NCI-H1930 (cell line): Measurements from ENCODE around the gene SGMS1.
"Not testable (repeated sequence)": the region's sequence is repeated elsewhere in the genome, so short reads cannot be mapped to it uniquely, and the experiment has no call there.

ENCODE experiments used
- DNase-seq, 2 experiments: peaks; one replicate each; lab custom pipeline; 2025; lab: John Stamatoyannopoulos, UW

SGMS1 gene

DNA sequence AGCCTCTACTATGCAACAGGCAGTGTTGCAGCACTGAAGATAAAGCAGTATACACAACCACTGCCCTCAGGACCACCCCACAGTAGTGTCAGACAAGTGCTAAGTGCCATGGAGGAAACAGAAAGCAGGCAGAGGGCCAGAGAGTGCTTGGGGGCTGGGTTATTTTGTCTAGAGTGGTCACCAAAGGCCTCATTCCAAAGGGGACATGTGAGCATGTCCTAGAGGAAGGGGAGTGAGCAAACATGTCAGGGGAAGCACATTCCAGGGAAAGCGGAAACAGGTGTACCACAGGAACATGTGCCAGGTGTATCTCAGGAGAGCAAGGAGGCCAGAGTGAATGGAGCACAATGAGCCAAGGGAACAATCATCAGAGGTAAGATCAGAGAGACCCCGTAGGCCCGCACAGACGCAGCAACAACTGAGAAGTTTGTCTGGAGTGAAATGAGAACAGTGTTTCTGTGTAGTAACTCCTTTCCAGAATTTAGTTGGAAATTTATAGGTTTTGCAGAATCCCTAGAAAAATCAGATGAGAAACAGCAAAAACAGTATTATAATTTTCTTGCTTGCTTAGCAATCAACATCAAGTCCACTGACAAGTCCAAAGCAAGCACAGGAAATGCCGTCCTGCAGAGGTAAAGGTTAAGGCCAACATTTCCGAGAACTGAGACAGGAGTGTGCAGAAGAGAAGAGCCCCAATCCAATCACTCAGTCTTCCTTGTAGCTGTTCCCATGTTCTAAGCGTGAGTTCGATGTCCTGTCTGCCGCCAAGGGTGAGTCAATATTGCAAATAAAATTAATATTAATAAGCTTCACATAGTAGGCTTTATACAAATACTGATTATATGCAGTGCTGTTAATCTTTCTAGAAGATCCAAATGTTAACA lies 67.3 kb downstream of the SGMS1 start:
- no peak for DNase-seq

DNA sequence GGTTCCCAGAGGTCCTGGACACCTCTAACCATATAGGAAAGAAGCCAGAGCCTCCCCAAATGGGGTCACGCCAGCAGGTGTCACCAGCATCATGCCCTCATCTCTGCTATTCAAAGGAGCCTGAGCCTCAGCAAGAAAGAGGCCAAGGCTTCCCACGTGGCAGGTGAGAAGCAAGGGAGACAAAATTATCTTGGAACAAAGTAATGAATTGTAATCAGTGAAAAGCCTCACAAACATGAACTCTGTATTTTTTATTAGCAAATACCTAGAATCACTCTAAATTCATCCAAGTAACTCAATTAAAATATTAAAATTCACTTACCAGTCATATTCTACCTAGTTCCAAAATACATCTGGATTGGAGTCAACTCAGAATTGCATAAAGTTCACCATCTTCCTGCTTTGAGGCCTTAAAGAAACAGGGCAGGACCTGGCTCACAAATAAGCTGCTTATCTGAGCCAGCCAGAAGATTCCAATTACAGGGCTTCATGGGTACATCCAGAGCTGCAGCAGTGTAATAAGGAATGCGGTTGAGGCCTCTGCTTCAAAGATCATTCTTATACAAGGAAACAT lies 68.7 kb downstream of the SGMS1 start:
- no peak for DNase-seq

DNA sequence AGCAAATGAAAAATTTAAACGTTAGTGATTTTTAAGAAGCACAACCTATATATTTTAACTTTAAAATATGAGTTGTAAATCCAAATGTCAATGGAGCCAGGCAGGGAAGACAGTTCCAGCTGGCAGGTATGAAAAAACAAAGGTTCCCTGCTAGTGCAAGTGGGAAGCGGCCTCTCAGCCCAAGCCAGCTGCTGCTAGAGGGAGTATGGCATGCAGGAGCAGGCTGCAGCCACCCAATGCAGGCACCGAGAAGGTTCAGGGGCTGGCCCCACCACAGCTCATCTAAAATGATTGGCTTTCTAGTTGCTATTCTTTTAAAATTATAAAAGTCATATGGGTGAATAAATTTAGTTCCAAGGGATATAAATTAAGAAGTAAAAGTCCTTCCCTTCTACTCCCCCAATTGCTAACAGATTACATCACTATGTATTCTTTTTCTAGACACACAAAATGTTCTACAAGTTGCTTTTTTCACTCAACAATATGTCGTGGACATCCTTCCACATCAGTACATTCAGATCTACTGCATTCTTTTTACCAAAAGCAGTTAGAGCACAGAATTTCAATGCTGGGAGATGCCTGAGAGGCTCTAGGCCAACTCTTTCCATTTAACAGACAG lies 69.3 kb downstream of the SGMS1 start:
- no peak for DNase-seq

DNA sequence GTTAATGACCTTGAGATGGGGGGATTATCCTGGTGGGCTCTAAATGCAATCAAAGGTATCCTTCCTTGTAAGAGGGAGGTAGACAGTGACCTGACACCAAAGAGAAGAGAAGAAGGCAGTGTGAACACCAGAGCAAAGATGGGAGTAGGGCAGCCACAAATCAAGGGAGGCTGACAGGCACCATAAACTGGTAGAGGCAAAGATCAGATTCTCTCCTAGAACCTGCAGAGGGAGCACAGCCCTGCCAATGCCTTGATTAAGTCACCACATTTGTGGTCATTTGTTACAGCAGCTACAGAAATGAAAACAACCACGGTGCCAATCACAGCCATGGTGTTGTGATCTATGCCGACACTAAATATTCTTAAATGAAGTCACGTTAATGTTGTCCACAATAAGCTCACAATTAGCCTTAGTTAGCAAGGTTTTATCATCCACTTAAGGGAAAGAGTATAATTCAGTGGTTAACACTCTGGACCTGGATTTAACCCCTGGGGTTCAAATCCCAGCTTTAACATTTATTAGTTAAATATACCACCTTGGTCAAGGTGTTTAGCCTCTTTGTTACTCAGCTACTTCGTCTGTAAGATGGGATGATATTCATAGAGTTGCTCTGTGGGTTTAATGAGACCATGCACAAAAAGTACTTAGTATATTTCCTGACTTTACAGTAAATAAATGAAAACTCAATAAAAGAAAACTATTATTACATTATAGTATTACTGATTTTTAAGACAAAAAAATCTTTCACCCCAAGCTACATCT lies 70.8 kb downstream of the SGMS1 start:
- DNase-seq, result no peak

DNA sequence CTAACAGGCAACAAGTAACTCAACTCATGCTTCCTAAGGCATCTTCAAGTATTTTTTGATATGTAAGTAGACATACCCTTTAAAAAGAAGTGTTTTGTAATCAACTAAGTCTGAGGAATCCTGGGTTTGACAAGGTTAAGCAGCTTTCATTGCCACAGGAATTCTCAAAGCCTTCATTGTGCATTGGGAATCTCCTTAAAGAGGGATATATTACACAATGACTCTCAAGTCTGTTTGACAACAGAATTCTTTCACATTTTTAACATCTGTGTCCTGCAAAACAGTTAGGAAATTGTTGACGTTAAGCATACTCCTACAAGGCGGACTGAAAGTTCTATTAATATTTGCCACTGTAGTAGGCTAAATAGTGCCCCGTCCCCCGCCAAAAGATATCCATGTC lies 71.4 kb downstream of the SGMS1 start:
- DNase-seq, result no peak

DNA sequence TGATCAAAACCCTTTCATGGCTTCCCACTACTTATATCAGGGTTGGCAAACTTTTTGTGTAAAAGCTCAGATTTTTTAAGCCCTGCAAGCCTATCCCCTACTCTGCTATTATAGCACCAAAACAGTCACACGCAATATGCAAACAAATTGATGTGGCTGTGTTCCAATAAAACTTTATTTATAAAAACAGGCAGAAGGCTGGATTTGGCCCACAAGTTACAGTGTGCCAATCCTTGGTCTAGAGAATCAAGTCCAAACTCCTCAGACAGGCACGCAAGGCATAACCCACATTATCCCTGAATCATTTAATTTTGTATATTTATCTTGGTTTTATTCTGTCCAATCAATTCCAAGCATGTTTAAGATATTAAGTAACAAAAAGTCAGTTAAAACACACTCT lies 71.9 kb downstream of the SGMS1 start:
- no peak for DNase-seq

DNA sequence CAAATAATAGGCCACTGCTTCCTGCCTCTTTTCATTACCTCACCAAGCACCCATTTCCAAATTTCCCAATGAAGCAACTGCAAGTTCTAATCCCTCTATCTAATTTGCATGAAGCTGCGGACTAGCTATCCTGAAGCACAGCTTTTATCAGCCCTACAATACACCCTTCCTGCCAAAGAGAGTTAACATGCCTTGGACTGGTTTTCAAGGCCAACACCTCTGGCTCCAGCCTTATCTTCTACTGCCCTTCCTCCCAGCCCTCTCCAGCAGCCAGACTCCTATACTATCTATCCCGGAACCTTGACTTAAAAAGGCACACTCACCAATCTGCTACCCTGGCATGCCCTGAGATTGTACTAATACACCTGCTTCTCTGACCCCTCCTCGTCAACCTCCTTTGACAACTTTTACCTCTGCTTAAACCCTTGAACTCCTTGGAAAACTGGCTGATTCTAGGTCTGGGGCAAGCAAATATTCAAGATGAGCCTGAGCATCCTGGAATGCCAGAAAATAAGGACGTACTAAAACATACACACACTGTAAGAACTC lies 73.4 kb downstream of the SGMS1 start:
- DNase-seq, result no peak

DNA sequence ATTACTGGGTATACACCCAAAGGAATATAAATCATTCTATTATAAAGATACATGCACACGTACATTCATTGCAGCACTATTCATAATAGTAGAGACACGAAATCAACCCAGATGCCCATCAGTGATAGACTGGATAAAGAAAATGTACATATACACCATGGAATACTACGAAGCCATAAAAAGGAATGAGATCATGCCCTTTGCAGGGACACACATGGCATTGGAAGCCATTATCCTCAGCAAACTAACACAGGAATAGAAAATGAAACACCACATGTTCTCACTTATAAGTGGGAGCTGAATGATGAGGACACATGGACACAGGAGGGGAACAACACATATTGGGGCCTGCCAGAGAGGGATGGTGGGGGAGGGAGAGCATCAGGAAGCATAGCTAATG lies 74.6 kb downstream of the SGMS1 start:
- DNase-seq, result not testable (repeated sequence)

DNA sequence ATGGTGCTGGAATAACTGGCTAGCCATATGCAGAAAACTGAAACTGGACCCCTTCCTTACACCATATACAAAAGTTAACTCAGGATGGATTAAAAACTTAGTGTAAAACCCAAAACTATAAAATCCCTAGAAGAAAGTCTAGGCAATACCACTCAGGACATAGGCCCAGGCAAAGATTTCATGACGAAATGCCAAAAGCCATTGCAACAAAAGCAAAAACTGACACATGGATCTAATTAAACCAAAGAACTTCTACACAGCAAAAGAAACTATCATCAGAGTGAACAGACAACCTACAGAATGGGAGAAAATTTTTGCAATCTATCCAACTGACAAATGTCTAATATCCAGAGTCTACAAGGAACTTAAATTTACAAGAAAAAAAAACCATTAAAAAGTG lies 75.3 kb downstream of the SGMS1 start:
- not testable (repeated sequence) for DNase-seq

DNA sequence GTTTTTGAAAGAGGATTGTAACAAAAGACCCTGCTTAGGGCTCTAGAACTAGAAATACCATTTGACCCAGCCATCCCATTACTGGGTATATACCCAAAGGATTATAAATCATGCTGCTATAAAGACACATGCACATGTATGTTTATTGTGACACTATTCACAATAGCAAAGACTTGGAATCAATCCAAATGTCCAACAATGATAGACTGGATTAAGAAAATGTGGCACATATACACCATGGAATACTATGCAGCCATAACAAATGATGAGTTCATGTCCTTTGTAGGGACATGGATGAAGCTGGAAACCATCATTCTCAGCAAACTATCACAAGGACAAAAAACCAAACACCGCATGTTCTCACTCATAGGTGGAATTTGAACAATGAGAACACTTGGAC lies 77.5 kb downstream of the SGMS1 start:
- DNase-seq, result not testable (repeated sequence)

DNA sequence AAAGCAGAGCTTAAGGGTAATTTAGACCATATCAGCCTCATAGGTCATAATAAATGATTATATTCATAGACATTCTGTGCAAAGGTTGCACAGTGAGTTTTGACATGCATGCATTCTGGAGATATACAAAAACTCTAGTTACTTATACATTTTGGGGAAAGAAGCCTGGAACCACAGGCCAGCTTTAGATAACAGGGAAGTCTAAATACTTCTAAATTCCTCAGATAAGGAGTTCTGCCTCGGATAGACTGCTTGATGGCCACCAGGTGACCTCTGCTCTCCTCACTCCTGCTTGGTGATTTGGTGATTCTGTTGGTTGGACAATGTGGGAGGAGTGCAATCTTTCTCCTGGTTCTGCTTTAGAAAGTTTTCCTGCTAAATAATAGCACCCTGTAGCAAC lies 77.9 kb downstream of the SGMS1 start:
- DNase-seq, result no peak

DNA sequence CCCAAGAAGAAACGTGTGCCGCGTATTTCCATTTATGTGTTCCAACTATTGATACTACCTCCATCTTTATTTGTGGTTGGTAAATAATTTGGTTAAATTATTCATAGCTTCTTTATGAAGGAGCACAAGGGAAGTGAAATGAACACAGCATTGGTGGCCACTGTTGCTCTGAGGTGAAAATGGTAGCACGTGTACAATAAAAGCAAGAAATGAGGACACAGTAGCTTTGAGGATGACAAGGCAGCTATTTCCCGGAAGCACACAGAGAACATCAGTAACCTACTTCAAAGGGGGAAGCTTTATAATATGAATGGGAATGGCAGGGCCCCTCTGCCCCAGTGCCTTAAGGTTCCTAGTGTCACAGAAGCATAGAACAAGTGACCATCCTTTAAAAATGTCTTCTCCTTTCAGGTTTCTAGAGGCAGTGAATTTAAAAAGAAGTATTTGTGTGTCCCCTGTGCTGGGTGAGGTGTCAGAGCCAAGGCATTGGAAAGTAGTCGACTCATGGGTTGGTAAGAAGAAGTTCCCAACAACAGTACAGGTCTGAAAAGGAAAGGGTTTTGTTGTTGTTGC lies 78.8 kb downstream of the SGMS1 start:
- no peak for DNase-seq

DNA sequence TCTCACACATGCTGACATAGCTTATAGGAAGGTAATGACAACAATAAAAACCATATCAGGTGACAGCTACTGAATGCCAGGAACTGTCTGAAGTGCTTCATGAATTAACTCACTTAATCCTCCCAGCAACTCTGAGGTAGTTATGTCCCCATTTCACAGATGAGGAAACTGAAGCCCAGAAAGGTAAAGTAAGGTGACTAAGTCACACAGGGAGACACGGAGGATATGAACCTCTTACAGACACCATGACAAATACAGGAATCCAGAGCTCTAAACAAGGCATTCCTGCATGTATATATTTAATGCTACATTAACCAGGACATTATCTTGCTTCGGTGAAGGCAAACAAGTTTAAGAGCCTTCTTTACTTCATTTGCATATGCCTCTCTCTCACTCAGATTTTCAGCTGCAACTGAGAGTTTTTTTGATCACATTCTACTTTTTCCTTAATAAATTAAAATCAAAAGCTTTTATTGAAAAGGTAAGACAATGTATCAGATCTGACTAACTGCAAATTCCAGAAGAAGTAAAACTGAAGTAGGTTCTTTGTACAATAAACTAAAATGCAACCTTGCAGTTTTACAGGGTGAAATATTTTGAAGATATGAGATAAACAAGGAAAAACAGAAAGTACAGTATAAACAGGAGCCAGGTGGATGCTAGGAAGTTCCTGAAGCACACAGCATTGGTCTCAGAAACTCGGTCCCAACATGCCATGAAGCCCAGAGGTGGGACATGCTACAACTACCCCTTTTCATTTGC lies 79.5 kb downstream of the SGMS1 start:
- no peak for DNase-seq

DNA sequence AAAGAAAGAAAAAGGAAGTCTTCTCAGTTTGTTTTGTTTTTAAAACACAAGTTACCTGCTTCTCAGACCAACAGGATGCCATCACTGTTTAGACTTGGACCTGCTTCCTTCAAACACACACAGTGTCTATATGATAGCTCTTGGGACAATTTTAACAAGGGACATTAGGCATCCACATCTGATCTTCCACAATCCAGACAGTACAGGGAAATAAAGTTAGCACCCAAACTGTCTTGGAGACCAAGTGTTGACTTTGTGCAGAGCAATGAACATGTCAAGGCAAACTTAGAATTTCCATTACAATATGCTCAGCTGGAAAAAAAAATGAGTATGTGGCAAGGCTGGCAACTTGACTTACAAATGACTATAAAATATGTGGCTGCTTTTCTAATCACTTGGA lies 80.9 kb downstream of the SGMS1 start:
- no peak for DNase-seq

DNA sequence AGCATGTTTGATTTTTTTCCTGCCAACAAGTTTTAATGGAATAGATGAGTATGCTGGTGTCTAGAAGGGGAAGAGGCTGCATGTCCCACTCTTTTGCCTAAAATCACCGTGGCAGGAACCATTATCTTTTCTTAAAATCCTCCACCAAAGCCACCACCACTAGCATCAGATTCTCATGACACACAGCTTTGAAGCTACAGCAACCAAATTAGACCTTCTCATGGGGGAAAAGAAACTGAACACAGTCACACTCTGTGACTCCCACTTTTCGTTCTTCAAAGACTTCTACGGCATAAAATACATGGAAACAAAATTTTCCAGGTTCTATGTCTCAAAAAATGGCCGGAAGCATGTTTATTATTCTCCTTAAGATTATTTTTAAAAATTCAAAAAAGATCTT lies 81.8 kb downstream of the SGMS1 start:
- DNase-seq, result no peak

DNA sequence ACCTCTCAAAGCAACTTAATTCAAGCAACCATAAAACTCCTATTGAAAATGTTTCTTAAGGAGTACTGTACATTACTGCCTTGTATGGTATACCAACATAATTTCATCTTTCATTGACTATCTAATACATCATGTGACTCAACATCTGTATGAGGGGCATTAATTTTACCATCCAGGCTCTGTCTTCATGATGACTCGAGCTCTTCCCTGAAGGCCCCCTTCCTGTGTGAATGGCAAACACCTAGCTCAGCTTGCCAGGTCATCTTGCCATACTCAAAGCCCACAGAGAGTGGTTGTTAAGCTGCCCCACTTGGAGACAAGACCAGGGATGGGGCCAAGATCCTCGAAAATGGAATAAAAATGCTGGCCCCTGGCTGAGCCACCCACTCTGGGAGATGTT lies 82.4 kb downstream of the SGMS1 start:
- no peak for DNase-seq

DNA sequence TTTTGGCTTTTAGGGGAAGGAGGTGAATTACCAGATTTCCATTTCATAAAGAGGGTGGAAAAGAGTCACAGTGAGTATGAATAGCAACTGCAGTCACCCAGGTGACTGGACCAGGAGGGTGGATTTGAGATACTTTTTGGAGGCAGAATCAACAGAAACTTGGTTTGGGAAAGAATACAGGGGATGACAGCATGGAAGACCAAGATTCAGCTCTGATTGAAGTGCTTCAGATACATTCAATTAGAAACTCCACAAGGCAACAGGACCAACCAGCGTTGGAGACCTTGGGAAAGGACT lies 83.0 kb downstream of the SGMS1 start:
- no peak for DNase-seq

DNA sequence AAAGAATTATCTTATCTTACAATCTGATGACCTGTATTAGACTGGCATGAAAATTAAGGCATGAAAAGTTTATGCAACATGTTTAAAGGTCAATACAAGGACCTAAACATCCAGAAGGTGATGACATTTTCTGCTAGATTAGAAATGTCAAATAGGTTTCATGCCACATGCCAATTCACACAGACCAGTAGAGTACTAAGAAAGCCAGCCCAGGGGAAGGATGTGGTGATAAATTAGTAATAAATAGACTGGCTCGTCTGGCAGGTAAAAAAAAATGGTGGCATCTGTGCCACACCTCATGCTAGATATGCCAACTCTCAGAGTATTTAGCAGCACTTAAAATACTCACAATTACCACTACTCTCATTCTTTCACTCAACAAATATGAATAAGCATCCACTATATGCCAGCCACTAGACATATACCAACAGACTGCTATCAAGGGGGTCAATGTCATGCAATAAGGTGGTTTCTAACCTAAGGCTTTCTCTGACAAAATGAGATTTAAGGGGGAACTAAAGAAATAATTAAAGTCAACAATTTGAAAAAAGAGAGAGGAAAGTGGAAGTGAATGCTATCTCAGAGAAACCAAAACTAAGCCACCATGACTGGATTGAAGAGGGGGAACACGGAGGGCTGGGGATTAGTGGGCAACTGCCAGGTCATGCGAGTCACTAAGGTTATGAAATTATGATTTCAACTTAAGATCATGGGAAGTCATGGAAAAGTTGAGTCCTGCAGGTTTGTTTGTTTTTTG lies 83.5 kb downstream of the SGMS1 start:
- DNase-seq, result no peak

DNA sequence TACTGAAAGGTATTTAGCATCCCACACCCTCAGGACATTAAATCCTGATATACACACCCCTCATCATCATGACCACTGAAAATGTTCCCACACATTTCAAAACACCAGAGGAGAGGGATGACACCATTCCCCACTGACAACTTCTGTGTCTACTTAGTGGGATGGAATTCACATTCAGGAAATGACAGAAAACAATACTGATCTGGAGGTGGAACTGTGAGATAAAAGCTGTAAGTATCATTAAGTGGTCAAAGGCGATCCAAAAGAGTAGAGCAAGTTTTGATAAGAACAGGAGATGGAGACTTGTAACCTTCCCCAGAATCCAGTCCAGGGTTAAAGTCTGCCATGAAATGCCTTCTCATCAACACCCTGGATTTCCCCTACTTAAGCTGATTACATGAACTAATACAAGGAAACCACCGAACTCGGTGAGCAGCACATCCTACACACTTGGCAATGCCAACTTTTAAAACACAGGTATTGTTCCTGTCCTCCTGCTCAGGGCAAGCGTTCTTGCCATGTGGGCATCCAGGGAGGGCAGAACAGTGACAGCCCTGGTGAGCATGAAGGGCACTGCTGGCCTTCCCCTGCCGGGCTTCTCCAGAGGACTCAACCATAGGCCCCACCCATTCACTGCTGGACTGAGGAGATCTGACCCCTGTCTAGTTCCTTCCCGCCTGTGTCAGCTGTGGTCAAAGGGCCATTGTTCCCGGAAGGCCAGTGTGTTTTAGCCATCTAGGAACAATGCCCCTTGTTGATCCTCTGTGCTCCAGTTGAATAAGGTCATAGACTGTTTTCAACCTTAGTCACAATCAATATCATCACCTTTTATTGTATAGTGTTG lies 85.0 kb downstream of the SGMS1 start:
- no peak for DNase-seq
